ENCODE data around the gene IFT27.
A peak's percentile ranks its signal among the peaks of the same experiment; 100 is the strongest.
"Not testable (repeated sequence)": the region's sequence is repeated elsewhere in the genome, so short reads cannot be mapped to it uniquely, and the experiment has no call there.

The IFT27 gene

DNA sequence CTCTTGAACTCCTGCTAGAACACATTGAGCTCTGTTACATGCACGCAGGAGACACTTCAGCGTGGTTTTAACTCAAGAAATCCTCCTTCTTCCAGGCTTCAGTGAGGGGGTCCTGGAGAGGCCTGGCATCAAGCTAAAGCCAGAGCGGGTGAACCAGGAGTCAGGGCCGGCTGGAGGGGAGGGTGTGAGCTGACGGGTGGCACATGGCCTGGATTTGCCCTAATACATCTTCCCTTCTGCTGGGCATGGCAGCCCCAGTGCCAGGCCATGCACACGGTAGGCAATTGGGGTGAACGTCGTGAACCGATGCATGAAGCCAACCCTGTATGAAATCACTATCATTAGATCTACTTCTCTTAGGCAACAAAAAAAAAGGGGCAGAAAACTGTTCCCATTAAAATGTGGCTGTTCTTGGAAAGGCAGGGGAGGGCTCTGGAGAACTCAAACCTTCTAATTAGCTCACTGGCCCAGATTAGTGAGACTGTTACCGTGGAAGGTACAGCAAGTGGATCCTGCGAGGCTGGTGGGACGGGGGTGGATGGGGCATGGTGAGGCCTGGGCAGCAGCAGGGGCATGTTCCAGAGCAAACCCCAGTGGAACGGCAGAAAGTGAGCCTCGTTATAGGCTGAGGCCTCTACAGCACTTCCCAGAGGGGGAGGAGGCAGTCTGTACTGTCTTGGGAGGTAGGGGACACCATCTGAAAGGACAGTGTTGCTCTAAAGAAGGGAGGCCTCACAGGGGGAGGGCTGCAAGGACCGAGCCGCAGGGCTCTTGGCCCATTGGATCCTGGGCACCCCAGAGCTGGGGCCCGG, 10.6 kb downstream of the IFT27 start:
- no peak for DNase-seq (ENCODE audit: low read depth)

DNA sequence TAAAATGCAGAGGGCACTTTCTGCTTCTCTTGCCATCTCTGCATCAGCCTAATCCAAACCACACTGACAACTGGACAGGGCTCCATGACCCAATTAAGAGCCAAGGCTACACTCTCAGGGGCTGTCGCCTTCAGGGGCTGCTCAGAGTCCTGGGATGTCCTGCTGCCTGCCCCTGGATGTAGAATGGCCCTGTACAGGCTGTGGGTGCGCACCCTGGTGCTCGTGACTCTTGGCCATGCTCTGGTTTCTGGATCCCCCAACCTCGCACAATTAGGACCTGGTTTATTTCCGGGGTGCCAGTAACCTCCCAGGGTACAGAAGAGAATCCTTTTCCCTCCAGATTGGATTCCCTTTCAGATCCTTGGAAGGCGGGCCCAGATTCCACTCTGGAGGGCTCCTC, 11.3 kb downstream of the IFT27 start:
- DNase-seq (ENCODE audit: low read depth): no peak

DNA sequence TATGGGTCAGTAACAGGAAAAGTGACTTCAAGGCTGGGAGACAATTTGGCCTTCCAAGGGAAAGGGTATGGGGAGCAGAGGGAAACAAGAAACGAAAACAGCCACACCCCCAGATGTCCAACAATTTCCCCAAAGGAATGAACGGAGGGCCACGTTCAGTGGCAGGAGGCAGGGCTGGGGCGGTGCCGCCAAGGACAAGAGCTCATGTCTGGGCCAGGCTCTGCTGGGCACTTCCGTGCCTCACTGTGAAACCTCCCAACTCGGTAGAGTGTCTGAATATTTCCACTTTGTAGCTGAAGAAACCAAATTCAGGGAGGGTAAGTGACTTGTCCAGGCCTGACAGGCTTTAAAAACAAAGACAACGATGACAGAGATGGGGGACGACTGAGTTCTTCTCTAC, 11.9 kb downstream of the IFT27 start:
- no peak for DNase-seq (ENCODE audit: low read depth)

DNA sequence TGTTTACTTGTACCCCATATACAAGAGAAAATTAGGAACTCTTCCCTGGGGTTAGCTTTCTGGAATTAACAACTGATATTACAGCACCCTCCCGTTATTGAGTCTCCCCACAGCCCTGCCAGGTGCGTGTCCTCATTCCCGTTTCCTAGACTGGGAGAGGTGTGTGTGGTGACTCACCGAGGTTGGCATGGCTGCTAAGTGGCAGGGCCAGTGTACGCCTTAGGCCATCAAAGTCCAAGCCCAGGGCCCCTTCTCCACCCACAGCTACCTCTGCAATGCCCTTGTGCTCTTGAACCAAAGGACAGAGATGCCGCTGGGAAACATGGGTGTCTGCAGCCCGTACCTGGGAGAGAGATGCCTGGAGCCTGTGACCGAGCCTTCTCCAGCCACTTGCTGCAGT, 12.3 kb downstream of the IFT27 start:
- DNase-seq (ENCODE audit: low read depth): no peak

DNA sequence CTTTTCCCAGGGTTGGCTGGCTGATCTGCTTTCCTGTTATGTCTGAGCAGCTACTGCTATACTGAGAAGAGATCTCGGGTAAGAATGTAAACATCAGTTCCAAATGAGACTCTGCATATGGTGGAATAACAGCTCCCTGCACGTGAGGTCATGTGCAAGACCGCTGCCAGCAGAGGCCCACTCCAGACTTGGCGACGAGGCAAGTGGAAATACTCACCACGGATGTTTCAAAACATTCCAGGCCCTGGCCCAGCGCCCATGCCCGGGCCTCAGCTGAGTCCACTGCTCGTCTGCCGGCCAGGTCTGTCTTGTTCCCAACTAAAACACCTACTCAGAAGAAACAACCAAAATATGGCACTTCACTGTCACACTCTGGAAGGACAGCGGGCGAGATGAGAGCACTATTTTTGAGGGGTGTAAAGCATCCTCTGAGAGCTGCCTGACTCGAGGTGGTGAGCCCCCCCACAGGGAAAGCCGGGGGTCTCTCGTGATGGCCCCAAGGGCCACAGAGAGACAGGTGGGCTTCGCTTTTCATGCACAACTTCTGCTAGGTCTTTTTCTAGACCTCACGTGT, 13.1 kb downstream of the IFT27 start:
- no peak for DNase-seq (ENCODE audit: low read depth)

DNA sequence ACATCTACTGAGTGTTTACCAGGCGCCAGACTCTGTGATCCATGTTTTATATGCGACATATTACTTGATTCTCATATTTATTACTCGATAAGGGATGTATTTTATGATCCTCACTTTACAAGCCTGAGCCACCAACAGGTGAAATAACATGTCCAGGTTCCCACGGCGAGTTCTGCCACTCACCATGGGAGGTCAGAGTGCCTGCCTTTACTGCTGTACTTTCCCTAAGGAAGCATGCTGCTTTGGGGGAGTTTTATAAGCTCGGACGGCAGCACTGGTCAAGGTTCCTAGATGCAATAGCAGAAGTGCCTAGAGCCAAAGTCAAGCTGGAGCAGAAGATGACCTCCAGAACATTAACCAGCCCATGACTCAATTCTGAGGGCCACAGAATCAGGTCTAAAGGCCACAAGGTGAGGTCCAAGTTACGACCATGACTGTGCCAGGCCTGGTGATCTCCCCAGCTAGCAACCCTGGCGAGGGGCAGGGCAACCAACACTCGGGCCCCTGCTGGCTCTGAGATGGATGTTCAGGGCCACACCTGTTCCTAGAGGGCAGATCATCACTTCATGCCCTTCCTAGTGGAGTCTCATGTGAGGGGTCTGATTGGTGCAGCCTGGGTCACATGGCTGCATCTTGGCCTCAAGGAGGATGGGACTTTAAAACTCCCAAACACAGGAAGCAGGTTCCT, 14.2 kb downstream of the IFT27 start:
- no peak for DNase-seq (ENCODE audit: low read depth)

DNA sequence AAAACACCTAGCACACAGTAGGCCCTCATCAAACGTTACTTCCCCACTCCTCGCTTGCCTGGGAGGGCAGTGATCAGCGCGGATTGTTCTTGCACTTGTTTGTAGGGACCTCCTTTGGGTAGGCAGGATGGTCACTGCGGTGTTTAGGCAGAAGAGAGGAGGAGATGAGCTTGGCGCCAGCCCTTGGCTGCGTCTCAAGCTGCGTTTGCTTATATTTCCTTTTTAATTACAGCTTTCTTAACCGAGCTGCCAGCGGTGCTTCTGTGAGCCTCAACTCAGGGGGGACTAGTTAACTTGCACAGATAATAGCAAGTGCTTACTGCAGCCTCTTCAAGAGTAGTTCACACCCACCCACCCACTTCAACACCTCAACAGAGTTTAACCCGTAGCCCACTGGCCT, 15.1 kb downstream of the IFT27 start:
- no peak for DNase-seq (ENCODE audit: low read depth)

DNA sequence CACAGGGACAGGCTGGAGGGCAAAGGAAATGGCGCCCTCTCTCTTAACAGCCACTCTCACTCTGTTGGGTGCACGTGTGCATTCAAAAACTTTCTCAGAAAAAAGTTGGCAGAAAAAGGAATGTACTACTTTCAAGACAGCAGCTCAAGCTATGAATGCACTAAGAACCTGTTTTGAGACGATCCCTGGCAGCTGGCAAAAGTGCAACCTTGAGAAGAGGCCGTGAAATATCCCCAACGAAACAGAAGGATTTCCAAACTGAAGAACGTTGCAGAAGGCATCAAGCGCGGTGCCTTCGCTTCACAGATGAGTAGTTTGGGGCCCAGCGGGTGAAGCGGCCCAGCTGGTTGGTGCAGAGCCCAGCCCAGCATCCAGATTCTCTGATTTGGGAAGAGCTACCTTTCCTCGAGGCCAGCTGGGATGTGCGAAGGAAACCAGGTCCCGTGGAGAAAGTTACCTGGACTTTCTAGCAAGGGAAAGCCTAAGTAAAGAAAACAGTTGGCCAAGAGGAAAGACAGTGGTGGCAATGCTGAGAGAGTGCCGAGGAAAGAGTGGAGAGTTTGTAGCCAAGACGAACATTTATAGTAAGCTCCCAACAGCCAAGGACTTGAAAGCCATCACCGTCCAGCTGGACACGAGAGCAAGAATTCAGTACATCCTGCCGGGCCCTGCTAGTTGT, 16.3 kb downstream of the IFT27 start:
- no peak for DNase-seq (ENCODE audit: low read depth)

DNA sequence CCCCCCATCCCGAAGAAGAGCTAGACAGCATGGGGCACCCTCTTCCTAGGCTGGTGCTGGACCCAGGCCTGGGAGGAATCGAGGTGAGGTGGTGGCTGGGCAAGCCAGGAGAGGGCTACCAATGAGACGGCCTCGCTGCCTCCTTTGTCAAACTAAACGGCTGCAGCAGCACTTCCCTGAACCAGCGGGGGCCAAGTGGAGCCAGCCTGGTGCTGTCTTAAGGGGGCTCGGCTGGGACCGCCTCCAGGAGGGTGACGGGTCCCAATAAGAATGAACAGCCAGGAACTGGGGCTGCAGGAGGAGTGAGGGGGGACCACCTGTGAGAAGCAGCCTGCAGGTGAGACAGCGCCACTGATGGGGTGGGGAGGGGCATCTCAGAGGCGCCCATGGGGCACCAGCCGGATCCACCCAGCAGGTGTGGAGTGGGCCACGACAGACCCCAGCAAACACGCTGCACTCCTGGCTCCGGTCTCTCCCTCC, 17.1 kb downstream of the IFT27 start:
- no peak for DNase-seq (ENCODE audit: low read depth)

DNA sequence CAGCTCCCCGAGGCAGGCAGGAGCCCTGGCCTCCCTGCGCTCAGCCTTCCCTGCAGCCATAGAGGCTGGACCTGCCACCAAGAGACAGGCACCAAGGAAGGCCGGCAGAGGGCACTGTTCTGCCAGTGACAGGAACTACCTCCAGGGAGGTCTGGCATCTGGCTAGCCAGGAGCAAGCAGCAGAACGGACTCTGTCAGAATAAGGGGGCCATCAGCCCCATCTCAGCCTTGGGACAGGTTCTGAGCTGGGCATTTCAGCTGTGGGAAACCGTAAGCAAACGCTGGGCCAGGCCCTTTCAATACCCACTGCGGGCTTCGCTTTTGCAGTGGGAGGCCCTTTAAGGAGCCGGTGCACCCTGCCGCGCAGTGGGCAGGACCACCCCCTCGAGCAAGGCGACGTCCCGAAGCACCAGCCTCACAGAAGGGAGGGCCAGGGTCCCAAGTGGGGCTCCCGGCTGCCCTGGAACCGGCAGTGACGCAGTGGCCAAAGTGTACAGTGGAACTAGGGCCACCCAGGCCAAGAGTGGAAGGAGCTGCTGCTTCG, 18.2 kb downstream of the IFT27 start:
- peak; percentile 55 for DNase-seq (ENCODE audit: low read depth)

DNA sequence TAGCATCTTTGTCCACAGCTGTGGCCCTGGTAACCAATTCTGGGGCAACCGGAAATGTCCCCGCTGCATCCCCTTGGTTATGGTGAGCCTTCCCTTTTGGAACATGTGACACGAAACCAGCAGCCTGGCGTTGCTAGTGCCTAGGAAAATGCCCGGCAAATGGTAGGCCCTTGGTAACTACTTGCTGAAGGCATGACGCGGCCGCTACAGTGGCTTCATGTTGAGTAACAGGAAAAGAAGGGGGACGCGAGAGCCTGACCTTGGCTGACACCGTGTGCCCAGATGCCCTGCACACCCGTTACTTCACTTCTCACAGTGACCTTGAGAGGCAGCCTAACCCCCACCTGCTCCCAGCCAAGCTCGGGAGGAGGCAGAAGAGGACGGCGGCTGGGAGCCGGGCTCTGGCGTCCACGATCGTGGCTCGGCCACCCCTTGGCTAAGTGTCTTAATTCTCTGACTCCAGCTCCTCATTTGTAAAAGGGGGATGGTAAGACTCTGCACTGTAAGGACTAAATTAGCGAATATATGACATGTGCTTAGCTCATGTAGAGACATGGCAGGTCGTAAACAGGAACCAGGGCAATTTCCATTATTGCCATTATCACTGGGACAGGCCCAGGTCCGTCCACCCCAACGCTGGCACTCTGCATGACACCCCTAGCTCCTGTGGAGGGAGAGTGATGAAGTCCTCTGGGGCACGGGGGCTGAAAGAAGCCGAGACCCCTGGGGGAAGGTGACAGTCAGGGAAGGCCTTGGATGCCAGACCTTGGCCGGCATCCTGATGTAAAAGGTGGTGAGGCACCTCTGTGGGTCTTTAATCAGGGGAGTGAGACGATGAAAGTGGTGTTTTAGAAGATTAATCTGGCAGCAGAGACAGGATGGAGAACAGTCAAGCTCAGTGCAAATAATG, 18.9 kb downstream of the IFT27 start:
- no peak for DNase-seq (ENCODE audit: low read depth)

DNA sequence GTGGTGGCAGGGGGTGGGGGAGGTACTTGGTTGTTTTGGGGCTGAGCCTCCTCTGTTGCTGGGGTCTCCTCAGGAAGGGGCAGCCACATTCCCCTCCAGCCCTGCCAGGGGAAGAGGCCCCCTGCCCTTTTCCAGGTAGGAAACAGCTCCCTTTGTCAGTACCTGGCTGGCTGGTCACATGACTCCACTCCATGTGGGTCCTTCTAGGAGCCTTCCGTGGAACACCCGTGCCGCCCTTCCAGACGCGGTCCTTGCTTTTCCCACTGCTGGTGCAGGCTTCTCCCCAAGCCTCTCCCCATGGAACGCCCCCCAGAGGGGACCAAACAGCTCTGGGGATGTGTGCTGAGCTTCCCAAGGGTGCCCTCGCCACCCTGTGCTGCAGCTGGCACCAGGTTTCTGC, 19.9 kb downstream of the IFT27 start:
- no peak for DNase-seq (ENCODE audit: low read depth)

DNA sequence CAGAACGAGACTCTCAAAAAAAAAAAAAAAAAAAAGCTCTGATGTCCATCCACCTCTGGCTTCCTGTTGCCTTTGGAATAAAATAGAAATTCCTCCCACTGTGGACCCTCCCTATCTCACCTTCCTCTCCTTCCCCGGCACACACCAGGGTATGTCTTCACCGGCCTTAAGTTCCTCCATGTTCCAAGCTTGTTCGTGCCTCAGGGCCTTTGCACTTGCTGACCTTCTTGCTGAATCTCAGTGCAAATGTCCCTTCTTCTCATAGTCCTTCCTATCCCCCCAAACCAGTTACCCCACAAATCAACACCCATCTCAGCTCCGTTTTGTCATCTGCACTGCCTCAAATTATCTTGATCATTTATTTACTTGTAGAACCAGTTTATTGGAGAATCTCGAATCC, 20.6 kb downstream of the IFT27 start:
- no peak for DNase-seq (ENCODE audit: low read depth)

DNA sequence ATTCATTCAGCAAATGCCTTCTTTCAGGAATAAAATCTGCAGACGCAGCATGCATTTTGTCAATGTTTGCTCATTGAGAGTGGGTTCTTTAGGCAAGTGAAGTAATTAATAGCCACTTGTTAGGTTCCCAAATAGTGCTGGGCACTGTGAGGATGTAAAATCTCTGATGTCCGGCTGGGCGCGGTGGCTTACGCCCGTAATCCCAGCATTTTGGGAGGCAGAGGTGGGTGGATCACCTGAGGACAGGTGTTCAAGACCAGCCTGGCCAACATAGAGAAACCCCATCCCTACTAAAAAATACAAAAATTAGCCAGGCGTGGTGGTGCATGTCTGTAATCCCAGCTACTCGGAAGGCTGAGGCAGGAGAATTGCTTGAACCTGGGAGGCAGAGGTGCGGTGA, 21.0 kb downstream of the IFT27 start:
- DNase-seq (ENCODE audit: low read depth): not testable (repeated sequence)

DNA sequence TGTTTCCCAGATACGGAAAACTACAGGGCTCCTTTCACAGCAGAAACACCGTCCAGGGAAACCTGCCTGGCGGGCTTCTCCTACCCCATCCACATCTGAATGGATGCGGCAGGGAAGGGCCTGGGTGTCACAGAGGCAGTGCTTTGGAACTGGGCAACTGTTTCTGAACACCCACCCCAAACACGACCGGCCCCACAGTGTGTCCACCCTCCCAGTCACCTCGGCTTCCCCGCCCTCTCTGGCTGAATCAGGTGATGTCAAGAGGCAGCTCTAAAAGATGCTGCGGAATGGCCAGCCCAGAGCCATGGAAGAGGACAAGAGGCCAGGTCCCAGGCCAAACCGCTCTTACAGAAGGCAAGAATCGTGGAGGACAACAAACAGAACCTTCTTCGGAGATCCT, 22.0 kb downstream of the IFT27 start:
- DNase-seq (ENCODE audit: low read depth): no peak

DNA sequence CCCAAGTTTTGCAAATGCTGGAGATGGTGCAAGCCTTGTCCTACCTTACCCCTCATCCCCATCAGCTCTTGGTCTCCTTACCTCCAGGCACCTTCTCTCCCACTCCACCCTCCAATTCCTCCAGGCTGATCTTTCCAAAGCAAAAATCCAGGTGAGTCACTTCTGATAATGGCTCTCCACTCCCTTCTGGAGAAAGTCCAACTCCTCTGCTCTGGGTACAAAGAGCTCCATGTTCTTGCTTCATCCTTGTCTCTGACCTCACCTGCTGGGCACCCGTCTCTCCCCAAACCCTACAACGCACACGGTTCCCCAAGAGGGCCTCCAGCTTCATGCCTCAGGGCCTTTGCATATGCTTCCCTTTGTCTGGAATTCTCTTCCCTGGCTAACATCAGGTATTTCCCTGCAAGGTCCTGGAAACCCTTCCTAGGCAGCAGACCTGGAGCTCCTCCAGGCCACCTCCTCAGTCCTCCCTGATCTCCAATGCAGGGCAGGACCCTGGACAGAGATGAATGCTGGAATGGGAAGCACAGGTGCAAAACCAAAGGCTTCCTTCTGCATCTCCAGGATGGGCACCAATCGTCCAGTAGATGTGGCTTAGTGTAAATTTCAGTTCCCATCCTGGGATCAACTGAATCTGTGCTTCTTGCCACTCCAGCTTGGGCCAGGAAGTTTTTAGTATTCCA, 22.7 kb downstream of the IFT27 start:
- no peak for DNase-seq (ENCODE audit: low read depth)

DNA sequence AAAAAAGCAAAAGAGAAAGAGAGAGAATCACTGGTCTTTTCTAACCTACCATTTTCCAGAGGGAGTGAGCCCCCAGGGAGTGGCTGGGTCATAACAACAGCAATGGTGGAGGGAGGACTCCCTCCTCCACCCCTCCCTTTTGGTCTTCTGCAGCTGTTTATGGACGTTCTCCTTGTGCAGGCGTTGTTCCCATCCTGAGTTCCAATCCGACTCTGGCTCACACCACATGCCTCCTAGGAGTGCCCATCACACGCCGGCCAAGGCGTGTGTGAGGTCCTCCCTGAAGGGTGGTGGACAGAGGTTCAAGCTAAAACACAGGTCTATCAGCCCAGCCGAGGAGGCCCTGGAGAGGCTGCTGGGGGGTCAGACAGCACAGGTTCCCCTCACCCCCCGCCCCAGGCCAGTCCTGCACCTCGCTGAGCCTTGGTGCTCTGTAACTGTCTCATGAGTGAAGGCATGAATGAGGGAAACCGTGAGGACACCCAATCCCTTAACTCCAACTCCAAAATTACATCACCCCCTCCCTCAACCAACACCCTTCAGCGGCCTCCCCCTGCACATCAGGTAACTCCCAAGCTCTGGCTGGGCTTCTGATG, 29.4 kb downstream of the IFT27 start:
- DNase-seq (ENCODE audit: low read depth): no peak

DNA sequence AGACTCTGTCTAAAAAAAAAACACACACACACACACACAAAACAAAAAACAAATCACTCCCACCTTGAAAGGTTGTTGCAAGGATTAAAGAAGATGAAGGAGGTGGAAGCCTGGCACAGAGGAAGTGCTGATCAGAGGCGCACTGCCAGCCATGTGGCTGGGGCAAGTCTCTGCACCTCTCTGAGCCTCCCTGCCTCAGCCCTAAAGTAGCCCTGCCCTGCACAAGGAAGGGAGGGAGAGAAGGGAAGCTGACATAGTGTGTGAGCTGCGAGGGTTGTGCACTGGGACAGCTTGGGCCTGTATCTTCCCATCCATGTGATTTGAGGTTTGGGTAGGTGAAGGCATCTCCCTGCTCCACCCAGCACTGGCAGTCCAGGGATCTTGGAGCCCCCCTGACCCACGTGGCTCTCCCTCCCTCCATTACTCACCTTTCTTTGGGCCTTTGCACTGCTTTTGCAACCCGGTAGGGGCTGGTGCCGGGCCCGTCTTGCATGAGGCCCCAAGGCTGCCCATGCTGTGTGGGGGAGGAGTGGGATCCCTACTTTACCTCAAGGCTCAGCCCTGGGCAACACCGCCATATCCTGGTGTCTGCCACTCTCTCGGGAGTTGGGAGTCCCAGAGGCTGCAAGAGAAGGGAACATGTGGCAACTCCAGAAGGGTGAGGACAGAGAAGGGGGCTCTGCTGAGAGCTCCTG, 30.5 kb downstream of the IFT27 start:
- no peak for DNase-seq (ENCODE audit: low read depth)

DNA sequence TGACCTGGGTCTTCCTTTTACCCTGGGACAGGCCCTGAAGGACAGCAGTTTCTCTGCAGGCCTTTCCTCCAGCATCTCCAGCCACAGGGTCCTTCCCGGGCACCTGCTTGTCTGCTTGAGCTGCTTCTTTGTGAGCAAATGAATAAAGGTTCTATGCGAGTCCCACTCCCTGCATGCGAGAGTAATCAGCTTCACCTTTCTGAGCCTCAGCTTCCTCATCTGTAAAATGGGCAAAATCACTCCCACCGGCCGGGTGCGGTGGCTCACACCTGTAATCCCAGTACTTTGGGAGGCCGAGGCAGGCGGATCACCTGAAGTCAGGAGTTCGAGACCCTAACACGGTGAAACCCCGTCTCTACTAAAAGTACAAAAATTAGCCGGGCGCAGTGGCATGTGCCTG, 31.1 kb downstream of the IFT27 start:
- no peak for DNase-seq (ENCODE audit: low read depth)

DNA sequence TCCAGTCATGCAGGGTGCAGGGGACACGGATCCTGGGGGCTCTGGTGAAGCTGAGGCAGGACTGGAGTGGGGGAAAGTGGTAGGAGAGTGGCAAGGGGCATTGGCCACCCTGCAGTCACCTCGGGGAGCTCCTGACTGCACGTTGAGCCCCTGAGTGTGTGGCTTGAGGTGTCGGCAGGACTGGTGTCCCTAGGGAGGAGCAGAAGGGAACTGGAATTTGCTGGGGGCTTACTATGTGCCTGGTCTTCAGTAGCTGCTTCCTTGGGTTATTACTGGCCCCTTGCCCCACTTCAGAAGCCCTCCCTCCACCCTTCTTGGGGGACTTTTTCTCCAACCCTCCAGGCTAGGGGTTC, 31.5 kb downstream of the IFT27 start:
- DNase-seq (ENCODE audit: low read depth): no peak

Measured in activated T-helper 9 cell treated with anti-CD3 and anti-CD28 coated beads, Interleukin-2, amount 50 U/mL, for 16 hours (primary cell).